ENCODE results near the gene NATD1. TPM values are rescaled to one million over a fixed set of nuclear protein-coding genes. Genes with fewer than 3 reads are reported as not detected.

NATD1 gene
- total and polyA plus RNA-seq, 9 of the 15 experiments (the other 6 are each of a cell fraction or from before 2014, with no cell fraction given), result 0.24 to 5.4 (median 1.6) TPM

DNA sequence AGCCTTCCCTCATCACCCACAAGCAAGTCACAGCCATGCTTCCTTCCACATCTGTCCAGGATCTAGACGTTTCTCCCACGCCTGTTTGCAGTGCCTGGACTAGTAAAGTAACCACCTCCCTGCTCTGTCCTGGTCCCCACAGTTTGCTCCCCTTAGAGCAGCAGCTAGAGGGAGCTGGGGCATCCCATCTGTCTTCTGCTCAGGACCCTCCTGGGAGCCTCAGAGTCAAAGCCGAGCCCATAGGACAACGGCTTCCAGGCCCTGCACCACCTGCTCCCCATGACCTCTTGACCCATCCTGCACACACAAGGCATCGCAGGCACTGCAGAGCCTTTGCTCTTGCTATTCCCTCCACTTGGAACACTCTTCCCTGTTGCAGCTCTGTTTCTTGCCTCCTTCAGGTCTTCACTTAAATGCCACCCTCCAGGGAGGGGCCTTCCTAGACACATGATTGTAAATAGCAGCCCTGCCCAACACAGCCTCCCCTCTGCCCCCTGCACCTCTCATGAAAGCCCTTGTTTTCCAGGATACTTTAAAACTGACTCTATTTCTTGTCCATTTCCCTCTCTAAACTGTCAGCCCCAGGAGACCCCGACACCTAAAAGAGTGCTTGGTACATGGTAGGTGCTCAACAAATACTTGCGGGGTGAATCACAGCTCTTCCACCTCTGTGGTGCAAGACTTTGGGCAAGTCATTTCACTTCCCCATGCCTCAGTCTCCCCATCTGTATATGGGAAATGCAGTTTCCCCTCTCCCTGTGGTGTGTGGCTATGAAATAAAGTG, 3.1 kb downstream of the NATD1 start (continued):
- TF ChIP-seq, protein P1, sequence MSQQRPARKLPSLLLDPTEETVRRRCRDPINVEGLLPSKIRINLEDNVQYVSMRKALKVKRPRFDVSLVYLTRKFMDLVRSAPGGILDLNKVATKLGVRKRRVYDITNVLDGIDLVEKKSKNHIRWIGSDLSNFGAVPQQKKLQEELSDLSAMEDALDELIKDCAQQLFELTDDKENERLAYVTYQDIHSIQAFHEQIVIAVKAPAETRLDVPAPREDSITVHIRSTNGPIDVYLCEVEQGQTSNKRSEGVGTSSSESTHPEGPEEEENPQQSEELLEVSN (IDR thresholded peaks at IDR 0.05; ENCODE audit: borderline replicate concordance in 1 of 2, extremely low read depth in 1 of 2, insufficient read depth in 1 of 2, insufficient read length in 1 of 2, low read depth in 1 of 2, low read length in 1 of 2, poor library complexity in 1 of 2, severe bottlenecking in 1 of 2), result no peak
- TF ChIP-seq ZNF124 (CRISPR knock-in tag; IDR thresholded peaks at IDR 0.05), result no peak
- TF ChIP-seq ZNF217 (CRISPR knock-in tag; IDR thresholded peaks at IDR 0.05), result no peak
- no peak for TF ChIP-seq FOXA1 (IDR thresholded peaks at IDR 0.05; ENCODE audit: borderline replicate concordance)
- TF ChIP-seq KAT2B (IDR thresholded peaks at IDR 0.05; ENCODE audit: low read depth, low read length), result no peak
- TF ChIP-seq, protein P2, sequence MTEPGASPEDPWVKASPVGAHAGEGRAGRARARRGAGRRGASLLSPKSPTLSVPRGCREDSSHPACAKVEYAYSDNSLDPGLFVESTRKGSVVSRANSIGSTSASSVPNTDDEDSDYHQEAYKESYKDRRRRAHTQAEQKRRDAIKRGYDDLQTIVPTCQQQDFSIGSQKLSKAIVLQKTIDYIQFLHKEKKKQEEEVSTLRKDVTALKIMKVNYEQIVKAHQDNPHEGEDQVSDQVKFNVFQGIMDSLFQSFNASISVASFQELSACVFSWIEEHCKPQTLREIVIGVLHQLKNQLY (CRISPR knock-in tag; conservative IDR thresholded peaks at IDR 0.05), result no peak
- TF ChIP-seq, protein P3, sequence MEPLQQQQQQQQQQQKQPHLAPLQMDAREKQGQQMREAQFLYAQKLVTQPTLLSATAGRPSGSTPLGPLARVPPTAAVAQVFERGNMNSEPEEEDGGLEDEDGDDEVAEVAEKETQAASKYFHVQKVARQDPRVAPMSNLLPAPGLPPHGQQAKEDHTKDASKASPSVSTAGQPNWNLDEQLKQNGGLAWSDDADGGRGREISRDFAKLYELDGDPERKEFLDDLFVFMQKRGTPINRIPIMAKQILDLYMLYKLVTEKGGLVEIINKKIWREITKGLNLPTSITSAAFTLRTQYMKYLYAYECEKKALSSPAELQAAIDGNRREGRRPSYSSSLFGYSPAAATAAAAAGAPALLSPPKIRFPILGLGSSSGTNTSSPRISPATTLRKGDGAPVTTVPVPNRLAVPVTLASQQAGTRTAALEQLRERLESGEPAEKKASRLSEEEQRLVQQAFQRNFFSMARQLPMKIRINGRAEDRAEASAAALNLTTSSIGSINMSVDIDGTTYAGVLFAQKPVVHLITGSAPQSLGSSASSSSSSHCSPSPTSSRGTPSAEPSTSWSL (CRISPR knock-in tag; IDR thresholded peaks at IDR 0.05; ENCODE audit: borderline replicate concordance), result no peak
- TF ChIP-seq CBFA2T2 (conservative IDR thresholded peaks at IDR 0.05), result no peak
- TF ChIP-seq ZNF589 (CRISPR knock-in tag; IDR thresholded peaks at IDR 0.05; ENCODE audit: low read depth), result no peak
- no peak for TF ChIP-seq ZFP30 (CRISPR knock-in tag; IDR thresholded peaks at IDR 0.05; ENCODE audit: borderline replicate concordance)

Measured in K562 (cell line).